ENCODE data around the gene VGF.

VGF gene

DNA sequence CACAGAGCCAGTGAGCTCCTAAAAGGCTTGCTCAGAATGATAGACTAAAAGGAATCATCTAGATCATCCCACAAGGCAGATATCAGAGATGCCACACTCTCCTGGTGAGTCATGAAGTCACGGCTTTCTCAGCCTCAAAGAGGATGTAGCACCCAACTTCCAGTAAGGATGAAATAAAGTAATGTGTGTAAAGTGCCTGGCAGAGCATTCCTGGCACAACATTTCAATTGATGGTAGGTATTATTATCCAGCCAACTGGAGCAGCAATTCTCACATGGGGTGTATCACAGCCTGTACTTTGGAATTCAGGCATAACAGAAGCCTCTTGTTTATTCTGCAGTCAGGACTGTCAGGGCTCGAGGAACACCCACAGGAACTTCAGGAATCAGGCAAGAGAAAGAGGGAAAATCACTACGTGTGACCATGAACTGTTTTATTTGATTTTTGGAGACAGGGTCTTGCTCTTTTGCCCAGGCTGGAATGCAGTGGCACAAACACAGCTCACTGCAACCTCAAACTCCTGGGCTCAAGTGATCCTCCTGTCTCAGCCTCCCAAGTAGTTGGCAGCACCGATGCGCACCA is 20.0 kb upstream of the VGF start:
- peak; percentile 62 for DNase-seq (ENCODE audit: low read depth)

DNA sequence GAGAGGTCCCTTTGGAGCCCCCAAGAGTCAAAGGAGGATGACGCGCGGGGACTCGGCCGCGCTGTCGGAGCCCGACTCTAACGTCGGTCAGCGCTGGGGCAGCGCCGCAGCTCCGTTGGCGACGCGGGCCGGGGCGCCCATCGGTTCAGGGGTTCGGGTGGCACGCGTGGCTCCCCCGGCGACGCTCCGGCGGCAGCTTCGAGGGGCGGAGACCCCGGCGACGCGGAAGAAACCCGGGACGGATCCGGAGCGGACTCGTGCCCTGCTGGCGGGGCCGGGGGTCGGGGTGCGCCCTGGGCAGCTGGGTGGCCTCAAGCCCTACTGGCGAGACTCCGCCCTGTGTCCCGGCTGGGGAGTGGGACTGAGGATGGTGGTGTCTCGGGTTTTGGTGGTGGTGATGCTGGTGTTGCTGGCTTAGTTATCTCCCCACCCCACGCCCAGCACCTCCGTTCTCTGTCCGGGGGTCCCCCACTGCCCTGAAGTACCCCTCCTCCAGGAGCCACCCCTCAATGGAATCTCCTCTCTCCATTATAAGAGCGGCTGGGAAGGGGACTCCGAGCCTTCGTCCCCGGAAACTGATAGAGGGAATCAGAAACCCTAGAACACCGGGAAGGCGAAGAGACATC is 14.9 kb upstream of the VGF start, which contains the start of gene NAT16:
Gene NAT16, minus strand, starts transcription at position 164 of the 626 bp plus-strand sequence. CDS start 5,486 bp downstream, outside the sequence.
- DNase-seq (ENCODE audit: low read depth): no peak

DNA sequence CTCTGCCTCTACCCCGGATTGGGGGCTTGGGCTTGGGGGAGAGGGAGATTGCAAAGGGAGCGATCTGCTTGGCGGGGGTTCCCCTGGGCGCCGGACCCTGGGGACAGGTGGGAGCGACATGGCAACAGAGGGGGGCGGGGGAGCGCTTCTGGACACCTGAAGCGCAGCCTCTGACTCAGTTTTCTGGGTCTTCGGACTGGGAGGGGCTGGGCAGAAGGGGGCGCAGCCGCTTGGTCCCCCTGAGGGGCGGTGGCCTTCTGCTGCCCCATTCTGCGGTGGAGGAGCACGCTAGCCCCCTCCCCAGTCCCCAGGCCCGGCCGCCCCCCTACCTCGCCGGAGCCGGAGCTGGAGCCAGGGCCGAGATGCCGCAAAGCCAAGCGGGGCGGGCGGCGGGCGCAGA is 14.3 kb upstream of the VGF start:
- no peak for DNase-seq (ENCODE audit: low read depth)

DNA sequence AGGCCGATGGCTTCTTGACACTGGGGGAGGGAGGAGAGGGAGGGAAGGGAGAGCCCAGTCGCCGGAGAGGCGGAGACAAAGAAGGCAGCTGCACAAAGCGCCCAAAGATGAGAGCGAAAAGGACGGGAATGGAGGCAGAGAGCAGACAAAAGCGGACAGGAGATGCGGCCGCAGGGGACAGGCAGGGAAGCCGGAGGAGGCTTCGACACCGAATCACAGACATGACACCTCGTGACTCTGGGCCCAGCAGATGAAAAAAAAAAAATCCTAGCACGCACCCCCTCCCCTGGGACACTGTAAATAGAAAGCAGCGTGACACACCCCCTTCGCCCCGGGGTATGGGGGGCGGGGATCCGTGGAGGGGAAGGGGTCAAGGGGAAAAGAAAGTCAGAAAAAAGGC is 13.7 kb upstream of the VGF start:
- DNase-seq (ENCODE audit: low read depth): no peak

- DNase-seq (ENCODE audit: low read depth): no peak
Observed at GRCh38 chr7:101177644-101178043, 12.3 kb upstream of the VGF start.

DNA sequence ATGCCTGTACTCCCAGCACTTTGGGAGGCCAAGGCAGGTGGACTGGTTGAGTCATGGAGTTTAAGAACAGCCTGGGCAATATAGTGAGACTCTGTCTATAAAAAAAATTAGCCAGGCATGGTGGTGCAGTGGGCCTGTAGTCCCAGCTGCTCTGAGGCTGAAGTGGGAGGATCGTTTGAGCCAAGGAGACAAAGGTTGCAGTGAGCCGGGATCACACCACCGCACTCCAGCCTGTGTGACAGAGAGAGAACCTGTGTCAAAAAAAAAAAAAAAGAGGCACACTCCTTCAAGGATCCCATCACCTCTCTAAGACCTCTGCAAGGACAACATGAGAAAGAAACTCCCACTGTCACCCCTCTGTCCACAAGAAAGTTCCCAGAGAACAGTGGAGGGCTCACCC is 10.3 kb upstream of the VGF start:
- no peak for DNase-seq (ENCODE audit: low read depth)

DNA sequence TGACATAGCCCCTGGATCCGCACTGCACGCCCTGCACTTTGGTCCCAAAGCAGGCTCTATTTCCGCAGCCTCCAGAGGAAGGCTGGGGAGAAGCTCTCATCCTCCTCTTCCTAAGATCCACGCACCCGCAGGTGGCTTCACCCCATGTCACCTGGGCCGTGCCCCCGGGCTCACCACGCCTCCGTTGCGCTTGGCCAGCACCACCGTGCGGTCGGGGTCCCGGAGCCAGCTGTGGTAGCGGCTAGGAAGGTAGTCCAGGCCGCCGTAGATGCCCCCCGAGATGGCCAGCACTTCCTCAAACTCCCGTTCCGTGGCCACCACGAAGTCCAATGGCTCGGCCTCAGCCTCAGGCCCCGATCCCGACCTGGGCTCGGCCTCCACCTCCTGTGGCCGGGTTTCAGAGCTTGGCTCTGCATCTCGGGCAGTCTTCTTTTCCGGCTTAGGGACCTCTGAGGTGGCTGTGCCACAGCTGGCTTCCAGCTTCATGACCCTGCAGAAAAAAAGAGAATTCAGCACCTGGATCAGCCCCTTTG is 9.0 kb upstream of the VGF start:
- no peak for DNase-seq (ENCODE audit: low read depth)

- peak; percentile 41 for DNase-seq (ENCODE audit: low read depth)
Observed at GRCh38 chr7:101173752-101174244, 8.4 kb upstream of the VGF start.

GRCh38 chr7:101172854-101173751 is 7.7 kb upstream of the VGF start:
- peak; percentile 42 for DNase-seq (ENCODE audit: low read depth)

- DNase-seq (ENCODE audit: low read depth): no peak
Observed at GRCh38 chr7:101172005-101172853, 6.9 kb upstream of the VGF start.

DNA sequence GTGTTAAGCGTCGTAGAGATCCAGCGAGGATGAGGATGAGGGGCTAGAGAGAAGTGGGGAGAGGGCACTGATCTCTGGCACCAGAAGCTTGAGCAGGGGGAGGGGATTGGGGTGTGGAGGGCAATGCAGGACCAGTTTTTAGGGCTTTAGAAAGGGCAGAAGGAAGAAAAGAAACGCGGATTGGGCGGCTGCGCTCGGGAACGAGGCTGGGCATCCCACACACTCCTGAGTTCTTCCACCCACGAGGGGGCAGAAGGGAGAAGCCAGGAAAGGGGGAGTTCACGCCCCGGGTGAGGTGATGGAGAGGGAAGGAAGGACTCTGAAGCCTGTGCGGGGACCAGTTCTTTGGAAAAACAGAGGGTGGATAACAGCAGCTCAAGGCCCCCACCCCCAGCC is 6.1 kb upstream of the VGF start:
- no peak for DNase-seq (ENCODE audit: low read depth)

GRCh38 chr7:101170617-101171441 is 5.5 kb upstream of the VGF start:
- DNase-seq (ENCODE audit: low read depth): no peak

DNA sequence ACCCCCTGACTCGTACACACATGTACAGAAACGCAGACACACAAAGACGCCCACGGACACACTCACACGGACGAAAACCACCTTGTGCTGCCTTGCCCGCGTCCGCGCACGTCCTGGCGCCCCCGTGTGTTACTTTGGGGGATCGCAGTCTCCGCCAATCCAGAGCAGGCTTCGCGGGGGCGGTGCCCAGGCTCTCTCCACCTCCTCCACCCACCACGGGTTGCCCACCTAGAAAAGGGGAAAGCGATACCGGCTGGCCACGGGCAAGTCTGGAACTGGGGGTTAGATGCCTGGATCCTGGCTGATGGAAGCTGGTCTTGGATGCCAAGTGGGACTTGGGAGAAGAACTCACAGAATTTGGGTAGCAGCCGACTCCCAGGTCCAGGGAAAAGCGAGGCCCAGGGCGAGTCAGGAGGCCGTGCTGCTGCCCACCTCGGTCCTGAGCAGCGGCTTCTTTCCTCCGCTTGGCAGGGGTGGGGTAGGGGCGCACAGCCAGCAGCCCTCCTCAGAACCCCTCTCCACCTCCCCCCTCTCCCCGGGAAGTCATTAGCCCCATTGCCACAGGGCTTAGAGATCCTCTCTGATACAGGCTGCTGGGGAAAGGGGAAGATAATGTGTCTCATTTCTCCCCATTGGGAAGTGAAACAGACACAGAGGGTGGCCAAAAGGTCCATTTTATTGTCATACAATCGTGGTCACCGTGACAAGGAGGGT is 4.6 kb upstream of the VGF start:
- DNase-seq (ENCODE audit: low read depth): peak; percentile 51

DNA sequence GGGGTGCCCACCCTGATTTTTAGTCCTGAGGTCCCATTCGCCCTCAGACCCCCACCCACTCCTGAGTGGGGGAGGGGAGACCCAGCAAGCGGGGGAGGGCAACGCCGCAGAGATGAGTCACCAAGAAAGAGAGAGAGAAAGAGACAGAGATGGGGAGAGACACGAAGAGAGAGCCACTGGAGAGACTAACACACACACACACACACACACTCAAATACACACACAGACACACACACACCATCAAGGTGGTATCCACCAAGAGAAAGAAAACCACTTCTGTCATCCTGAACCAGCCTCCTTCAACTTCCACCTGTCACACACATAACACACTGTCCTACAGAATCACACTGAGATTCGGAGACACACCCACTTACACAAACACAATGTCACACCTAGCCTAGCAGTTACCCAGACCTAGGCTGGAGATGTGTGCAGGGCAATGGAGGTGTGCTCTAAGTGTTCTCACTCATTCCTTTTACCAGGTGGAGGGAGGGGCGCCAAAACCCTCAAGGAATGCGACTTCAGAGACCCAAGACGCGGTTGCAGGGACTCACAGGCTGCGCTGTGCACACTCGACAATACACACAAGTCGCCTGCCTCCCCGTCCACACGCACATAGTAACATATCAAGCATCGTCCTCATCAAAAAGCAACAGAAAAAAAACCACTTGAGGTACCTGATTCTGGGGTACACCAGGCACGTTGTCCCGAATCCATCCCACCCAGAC is 3.9 kb upstream of the VGF start:
- DNase-seq (ENCODE audit: low read depth): no peak

DNA sequence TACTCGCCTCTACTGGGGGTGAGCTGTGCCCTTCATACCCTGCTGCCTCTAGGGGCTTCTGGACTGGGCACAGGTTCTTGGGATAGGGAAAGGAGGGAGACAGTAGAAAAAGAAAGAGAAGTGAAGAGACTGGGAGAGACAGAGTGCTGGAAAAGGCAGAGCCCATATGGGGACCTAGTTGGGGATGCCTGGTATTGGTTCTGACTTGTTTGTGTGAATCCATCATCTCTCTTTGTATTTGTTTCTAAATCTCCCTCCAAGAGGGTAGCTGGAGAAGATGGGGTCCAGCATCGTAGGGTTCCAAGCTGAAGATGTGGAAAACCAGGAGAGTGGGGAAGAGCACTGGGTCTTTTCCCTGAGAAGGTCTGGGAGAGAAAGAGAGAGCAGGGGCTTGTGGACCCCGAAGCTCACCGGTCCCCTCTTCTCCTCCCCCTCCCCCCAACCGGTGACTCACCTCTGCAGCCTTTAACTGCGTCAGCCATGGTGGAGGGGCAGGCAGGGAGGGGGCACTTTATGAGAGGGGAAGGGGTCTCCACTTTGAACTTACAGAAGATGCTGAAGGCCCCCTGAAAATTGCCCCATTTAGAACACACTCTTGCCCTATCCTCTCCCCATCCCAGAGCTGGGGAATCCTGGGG is 3.2 kb upstream of the VGF start:
- DNase-seq (ENCODE audit: low read depth): no peak

DNA sequence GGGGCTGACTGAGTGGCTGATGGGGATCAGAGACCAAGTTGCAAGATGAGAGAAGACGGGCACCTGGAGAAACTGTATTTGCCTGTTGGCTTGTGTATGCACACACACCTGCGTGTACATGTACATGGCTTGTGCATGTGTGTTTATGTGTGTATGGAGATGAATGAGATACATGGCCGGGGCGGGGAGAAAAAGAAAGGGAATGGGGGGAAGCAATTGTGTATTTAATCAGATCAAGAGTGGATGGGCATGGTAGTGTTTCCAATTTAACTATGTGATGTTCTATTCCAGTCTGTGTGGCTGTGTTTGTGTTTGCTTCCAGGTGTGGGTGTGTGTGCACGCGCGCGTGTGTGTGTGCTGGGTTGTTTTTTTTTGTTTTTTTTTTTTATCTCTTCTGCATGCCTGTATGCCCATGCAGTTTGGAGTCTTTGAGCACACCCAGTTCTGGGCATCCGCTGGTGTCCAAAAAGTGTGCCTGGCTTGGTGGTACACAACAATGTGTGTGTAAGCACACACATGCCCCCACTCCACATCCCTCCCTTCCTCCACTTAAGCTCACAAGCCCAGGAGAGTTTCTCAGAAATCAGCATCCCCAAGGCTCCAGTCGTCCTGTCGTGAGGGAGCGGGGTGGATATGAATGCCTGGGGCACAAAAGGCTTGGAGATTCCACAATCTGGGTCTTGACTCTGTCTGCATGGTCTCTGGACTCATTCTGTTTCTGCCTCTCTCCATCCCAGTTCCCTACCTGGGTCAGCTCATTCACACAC is 2.5 kb upstream of the VGF start:
- DNase-seq (ENCODE audit: low read depth): no peak

- DNase-seq (ENCODE audit: low read depth): no peak
Observed at GRCh38 chr7:101166909-101167644, 1.7 kb upstream of the VGF start.

DNA sequence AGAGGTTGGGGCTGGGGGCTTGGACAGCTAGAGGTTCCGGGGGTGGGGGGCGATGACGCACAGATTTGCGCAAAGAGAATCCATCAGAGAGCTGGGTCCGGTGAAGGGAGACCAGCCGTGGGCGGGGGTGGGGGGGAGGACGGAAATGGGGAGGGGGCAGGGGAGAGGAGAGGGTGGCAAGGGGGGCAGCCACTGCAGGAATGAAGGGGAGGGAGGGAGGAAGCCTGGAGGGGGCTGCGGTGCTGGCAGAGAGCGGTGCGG is 1.2 kb upstream of the VGF start:
- DNase-seq (ENCODE audit: low read depth): no peak

Data from iris pigment epithelial cell (primary cell).